Measurements from ENCODE around the gene TWIST1. TPM values are rescaled to one million over a fixed set of nuclear protein-coding genes. Genes with fewer than 3 reads are reported as not detected.

The TWIST1 gene
- total RNA-seq, 4 donors from 2014 or later, result 3.8 to 7.8 (median 5.0) TPM

DNA sequence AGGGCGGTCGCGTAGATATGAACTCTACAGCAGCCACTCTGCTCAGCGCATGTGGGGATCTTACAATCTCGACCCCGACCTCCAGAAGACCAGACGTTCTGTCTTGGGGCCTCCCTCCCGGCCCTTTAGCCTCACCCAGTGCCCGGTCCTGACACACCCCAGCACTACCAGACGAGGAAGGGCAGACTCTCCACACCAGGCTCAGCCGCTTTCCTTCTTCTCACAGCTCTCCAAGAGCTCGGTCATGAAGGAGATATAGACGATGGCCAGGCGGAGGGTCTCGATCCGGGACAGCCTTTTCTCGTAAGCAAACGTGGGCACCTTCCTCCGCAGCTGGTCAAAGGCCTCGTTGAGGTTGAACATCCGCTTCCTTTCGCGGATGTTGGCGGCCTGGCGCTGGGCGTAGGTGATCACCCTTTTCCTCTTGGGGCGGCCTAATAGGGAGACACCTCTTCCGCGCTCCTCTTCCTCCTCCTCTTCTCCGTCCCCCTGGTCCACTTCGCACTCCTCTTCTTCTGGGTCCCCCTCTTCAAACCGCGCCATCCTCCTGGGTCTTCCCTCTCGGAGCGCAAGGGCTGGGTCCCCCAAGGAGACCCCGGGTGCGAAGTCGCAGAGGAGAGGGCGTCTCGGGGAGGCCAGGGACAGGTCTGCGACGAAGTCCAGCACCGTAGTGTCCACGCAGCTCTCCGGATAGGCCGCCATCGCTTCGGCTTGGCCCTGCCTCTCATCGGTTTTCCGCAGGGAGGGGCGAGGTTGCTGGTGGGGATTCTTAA is 27.4 kb upstream of the TWIST1 start, which contains the start of gene FERD3L:
Gene FERD3L (minus strand): TSS at position 761 of the 773 bp plus-strand sequence. CDS start 59 bp downstream, at position 702.
- Histone ChIP-seq H3K27me3 (peaks cover 14% of the 10 kb centered on the region), H3K9me3 (no peaks in the 10 kb centered on the region), H3K4me3 (replicated peaks in 1 of 3) (no peak within 1 kb of the TSS), H3K36me3 (no peaks in the 10 kb centered on the region), H3K27ac (no peak within 1 kb of the TSS), H3K4me1 (peaks cover 6 to 10% of the 10 kb centered on the region in 2 donors)
- WGBS, 2 donors, result 3 to 8% methylated on average over 43 to 47 of the region's 51 CpGs
- TF ChIP-seq, protein P1, sequence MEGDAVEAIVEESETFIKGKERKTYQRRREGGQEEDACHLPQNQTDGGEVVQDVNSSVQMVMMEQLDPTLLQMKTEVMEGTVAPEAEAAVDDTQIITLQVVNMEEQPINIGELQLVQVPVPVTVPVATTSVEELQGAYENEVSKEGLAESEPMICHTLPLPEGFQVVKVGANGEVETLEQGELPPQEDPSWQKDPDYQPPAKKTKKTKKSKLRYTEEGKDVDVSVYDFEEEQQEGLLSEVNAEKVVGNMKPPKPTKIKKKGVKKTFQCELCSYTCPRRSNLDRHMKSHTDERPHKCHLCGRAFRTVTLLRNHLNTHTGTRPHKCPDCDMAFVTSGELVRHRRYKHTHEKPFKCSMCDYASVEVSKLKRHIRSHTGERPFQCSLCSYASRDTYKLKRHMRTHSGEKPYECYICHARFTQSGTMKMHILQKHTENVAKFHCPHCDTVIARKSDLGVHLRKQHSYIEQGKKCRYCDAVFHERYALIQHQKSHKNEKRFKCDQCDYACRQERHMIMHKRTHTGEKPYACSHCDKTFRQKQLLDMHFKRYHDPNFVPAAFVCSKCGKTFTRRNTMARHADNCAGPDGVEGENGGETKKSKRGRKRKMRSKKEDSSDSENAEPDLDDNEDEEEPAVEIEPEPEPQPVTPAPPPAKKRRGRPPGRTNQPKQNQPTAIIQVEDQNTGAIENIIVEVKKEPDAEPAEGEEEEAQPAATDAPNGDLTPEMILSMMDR (IDR thresholded peaks at IDR 0.05), result no peak
- TF ChIP-seq POLR2A (IDR thresholded peaks at IDR 0.05), result no peak
- intact Hi-C loops (cut with DNase I), result no loop called here
- no peak for DNase-seq

DNA sequence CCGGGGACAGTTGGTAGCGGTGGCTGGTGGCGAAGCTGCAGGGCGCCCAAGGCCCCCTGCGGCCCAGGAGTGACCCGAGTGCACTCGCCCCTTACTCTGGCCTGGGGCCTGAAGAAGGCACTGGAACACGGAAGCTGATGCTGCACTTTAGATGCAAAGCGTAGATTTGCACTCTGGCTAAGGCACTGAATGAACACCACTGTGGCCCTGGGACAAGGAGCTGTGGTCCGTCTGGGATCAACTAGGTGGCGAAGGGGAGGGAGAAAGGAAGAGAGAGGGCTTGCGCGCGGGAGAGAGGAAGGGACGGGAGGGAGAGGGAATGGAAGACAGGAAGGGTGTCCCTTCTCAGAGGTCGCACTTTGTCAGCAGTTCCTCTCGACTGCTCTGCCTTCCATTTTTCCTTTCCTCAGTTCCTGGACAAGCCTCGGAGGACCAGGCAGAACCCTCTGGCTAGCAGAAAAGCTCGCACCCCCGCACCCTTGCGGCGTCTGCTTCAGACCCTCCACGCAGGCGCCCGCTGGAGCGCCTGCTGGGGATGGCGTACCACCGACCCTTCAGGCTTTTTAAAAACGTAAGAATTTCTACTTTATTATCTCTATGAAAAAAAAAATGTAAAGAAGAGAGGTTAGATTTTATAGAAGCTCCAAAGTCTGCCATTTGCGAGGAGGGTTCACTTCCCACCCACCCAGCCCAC is 26.6 kb upstream of the TWIST1 start:
- Histone ChIP-seq H3K4me3 (replicated peaks in 1 of 3) (no peak overlapping the region), H3K27ac (no peak overlapping the region), H3K27me3 (peaks cover 14% of the 10 kb centered on the region), H3K9me3 (no peaks in the 10 kb centered on the region), H3K36me3 (no peaks in the 10 kb centered on the region), H3K4me1 (peaks cover 6 to 10% of the 10 kb centered on the region in 2 donors)
- WGBS, 2 donors, result 3 to 4% methylated on average over 28 to 30 of the region's 30 CpGs
- DNase-seq, result no peak
- intact Hi-C loops (cut with DNase I), result no loop called here
- TF ChIP-seq POLR2A (IDR thresholded peaks at IDR 0.05), result no peak
- TF ChIP-seq, protein P1 (IDR thresholded peaks at IDR 0.05), result no peak

DNA sequence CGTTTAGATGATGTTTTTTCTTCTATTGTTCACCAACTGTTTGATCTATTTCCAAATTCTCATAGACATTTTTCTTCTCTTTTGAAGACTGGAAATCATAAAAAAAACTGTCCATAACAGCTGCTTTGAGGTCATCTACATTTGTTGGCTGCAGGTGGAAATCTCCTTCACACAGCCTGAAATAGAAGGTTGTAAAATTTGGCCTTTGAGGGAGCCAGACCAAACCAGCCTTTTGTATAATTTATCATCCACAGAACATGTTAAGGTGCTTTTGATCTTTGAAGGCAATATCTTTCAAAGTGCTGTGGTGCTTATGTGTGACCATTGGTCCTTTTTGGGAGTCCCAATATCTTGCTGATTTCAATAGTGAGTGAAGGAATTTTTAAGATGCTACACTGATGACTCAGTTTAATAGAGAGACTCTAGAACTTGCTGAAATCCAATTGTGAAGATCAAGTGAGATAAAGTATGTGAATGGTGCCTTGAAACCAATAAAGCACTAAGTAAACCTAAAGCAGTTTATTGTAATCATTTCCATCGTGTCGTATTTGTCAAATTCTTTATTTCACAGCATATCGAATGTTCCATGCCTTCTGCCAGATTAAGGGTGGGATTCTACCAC is 22.4 kb upstream of the TWIST1 start:
- H3K4me3 ChIP-seq (replicated peaks in 1 of 3), result no peak overlapping the region
- H3K27ac ChIP-seq, result no peak overlapping the region
- H3K9me3 ChIP-seq, result no peaks in the 10 kb centered on the region
- TF ChIP-seq, protein P1 (IDR thresholded peaks at IDR 0.05), result no peak
- TF ChIP-seq POLR2A (IDR thresholded peaks at IDR 0.05), result no peak
- DNase-seq, result no peak
- 81 to 83% methylated on average over 4 of the region's 4 CpGs for WGBS, 2 donors
- intact Hi-C loops (cut with DNase I), result no loop called here
- peaks cover 6 to 9% of the 10 kb centered on the region in 2 donors for H3K4me1 ChIP-seq
- H3K27me3 ChIP-seq, result peaks cover 1% of the 10 kb centered on the region
- H3K36me3 ChIP-seq, result no peaks in the 10 kb centered on the region

DNA sequence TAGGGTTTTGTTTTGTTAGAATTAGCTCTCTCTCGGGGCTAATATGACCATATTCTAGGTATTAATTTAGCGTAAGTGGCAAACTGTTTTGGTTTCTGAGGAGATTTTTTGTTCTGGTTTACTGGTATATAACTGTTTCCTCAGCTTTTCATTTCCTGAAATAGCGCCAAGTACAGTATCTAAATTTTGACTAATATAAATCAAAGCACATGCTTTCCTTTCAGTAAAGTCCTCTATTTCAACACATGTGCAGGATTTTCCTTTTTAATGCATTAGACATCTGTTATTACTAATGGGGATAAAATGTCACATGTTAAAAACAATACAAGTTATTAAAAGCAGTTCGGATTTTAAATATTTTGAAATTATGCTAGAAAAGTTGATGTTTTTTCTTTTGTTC is 16.4 kb upstream of the TWIST1 start:
- H3K36me3 ChIP-seq, result no peaks in the 10 kb centered on the region
- intact Hi-C loops (cut with DNase I), result no loop called here
- no peak overlapping the region for H3K4me3 ChIP-seq (replicated peaks in 1 of 3)
- TF ChIP-seq POLR2A (IDR thresholded peaks at IDR 0.05), result no peak
- TF ChIP-seq, protein P1 (IDR thresholded peaks at IDR 0.05), result no peak
- no peaks in the 10 kb centered on the region for H3K27me3 ChIP-seq
- H3K27ac ChIP-seq, result no peak overlapping the region
- no peaks in the 10 kb centered on the region for H3K4me1 ChIP-seq
- H3K9me3 ChIP-seq, result no peaks in the 10 kb centered on the region
- no peak for DNase-seq
- 73 to 77% methylated on average over 4 of the region's 4 CpGs for WGBS, 2 donors

Data from thyroid gland (tissue), 4 donors.